ENCODE measurements around the gene MTFP1.

DNA sequence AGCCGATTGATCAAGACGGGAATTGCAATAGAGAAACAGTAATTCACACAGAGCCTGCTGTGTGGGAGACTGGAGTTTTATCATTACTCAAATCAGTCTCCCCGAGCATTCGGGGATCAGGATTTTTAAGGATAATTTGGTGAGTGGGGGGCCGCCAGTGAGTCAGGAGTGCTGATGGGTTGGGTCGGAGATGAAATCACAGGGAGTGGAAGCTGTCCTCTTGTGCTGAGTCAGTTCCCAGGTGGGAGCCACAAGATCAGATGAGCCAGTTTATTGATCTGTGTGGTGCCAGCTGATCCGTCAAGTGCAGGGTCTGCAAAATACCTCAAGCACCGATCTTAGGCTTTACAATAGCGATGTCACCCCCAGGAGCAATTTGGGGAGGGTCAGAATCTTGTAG is 15.5 kb downstream of the MTFP1 start:
- no peak for TF ChIP-seq POLR2A (IDR thresholded peaks at IDR 0.05)
- TF ChIP-seq, protein P1, sequence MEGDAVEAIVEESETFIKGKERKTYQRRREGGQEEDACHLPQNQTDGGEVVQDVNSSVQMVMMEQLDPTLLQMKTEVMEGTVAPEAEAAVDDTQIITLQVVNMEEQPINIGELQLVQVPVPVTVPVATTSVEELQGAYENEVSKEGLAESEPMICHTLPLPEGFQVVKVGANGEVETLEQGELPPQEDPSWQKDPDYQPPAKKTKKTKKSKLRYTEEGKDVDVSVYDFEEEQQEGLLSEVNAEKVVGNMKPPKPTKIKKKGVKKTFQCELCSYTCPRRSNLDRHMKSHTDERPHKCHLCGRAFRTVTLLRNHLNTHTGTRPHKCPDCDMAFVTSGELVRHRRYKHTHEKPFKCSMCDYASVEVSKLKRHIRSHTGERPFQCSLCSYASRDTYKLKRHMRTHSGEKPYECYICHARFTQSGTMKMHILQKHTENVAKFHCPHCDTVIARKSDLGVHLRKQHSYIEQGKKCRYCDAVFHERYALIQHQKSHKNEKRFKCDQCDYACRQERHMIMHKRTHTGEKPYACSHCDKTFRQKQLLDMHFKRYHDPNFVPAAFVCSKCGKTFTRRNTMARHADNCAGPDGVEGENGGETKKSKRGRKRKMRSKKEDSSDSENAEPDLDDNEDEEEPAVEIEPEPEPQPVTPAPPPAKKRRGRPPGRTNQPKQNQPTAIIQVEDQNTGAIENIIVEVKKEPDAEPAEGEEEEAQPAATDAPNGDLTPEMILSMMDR (IDR thresholded peaks at IDR 0.05): no peak
